Spinal cord (tissue), 10 donors: ENCODE measurements around the gene ZNF397. TPM values are rescaled to one million over a fixed set of nuclear protein-coding genes. Genes with fewer than 3 reads are reported as not detected.

Source experiments
- DNase-seq, 6 donors: peaks; one replicate each; pipeline versions ENCODE4 v3.0.0 to v3.0.0-alpha.2; 2013 to 2015; ENCODE audit warnings: low spot score in 6 of 6, low read depth in 4 of 6
- H3K27ac ChIP-seq: one replicate; pipeline ENCODE4 v1.5.1; 2013; ENCODE audit warnings: low read depth, low read length, control low read depth
- H3K27me3 ChIP-seq: one replicate; pipeline ENCODE4 v1.6.1; 2013; ENCODE audit warnings: low read length; ENCODE audit not compliant: control insufficient read depth, insufficient read depth
- H3K36me3 ChIP-seq: one replicate; pipeline ENCODE4 v1.6.1; 2013; ENCODE audit warnings: low read length; ENCODE audit not compliant: control insufficient read depth, insufficient read depth
- H3K4me1 ChIP-seq: one replicate; pipeline ENCODE4 v1.6.1; 2013; ENCODE audit warnings: low read length; ENCODE audit not compliant: control insufficient read depth, insufficient read depth
- H3K4me3 ChIP-seq: one replicate; pipeline ENCODE4 v1.5.1; 2013; ENCODE audit warnings: low read depth, low read length, control low read depth
- H3K9me3 ChIP-seq: one replicate; pipeline ENCODE4 v1.6.1; 2013; ENCODE audit warnings: low read length; ENCODE audit not compliant: control insufficient read depth, insufficient read depth
- WGBS: methylation state at CpG from one replicate; pipeline ENCODE4 v1.1.5; 2013; ENCODE audit warnings: missing lambda C conversion rate; ENCODE audit not compliant: insufficient coverage; 5-methylcytosine and 5-hydroxymethylcytosine counted together
- polyA plus RNA-seq, 2 donors: library from polyadenylated mRNA; unstranded; fragments of 120-200 nt; gene quantifications; one replicate each; pipeline ENCODE4 v1.2.1, GENCODE V29; 2013; ENCODE audit not compliant: insufficient read length in 2 of 2
- total RNA-seq, 2 donors: library from RNA; depleted of rRNA in 1 of 2; stranded (reverse); fragments of 120-200 nt in 1 of 2; fragments of >200 nt in 1 of 2; gene quantifications; one replicate each; pipeline versions ENCODE4 v1.2.3 to v1.2.4, GENCODE V29; 2013 to 2014
- donor health status: healthy.

Gene ZNF397
- total and polyA plus RNA-seq, 4 donors, result 39.3 to 52.8 (median 45.2) TPM

GRCh38 chr18:35264409-35264808, 23.6 kb downstream of the ZNF397 start:
- H3K27ac ChIP-seq, result no peak overlapping the region
- WGBS, result no CpG with 5 or more reads among the region's 2 CpGs

GRCh38 chr18:35267161-35267651, 26.4 kb downstream of the ZNF397 start:
- peak overlapping the region; percentile 80 for H3K4me3 ChIP-seq
- peaks cover 14% of the 10 kb centered on the region for H3K36me3 ChIP-seq
- H3K4me1 ChIP-seq, result peaks cover 16% of the 10 kb centered on the region
- no peaks in the 10 kb centered on the region for H3K27me3 ChIP-seq
- H3K9me3 ChIP-seq, result peaks cover 2% of the 10 kb centered on the region
- WGBS, result under 1% methylated on average over 41 of the region's 48 CpGs
- H3K27ac ChIP-seq, result peak overlapping the region; percentile 91
- DNase-seq, result peak; percentile 52 to 97 (median 80)

More at GRCh38 chr18:35264409-35264808, 23.6 kb downstream of the ZNF397 start:
- peaks cover 16% of the 10 kb centered on the region for H3K4me1 ChIP-seq
- DNase-seq, result no peak
- H3K9me3 ChIP-seq, result no peaks in the 10 kb centered on the region
- no peaks in the 10 kb centered on the region for H3K27me3 ChIP-seq
- H3K36me3 ChIP-seq, result peaks cover 8% of the 10 kb centered on the region
- H3K4me3 ChIP-seq, result no peak overlapping the region

GRCh38 chr18:35267809-35268208, 27.0 kb downstream of the ZNF397 start:
- DNase-seq, result no peak
- Histone ChIP-seq H3K4me1 (peaks cover 13% of the 10 kb centered on the region), H3K4me3 (peak overlapping the region; percentile 80), H3K36me3 (peaks cover 9% of the 10 kb centered on the region), H3K27me3 (no peaks in the 10 kb centered on the region), H3K27ac (no peak overlapping the region), H3K9me3 (peaks cover 2% of the 10 kb centered on the region)
- WGBS, result 34% methylated on average over 30 of the region's 30 CpGs

GRCh38 chr18:35268821-35269220, 28.0 kb downstream of the ZNF397 start:
- peaks cover 6% of the 10 kb centered on the region for H3K36me3 ChIP-seq
- no peak overlapping the region for H3K4me3 ChIP-seq
- no CpG with 5 or more reads among the region's 2 CpGs for whole genome bisulfite sequencing
- peaks cover 13% of the 10 kb centered on the region for H3K4me1 ChIP-seq
- peaks cover 2% of the 10 kb centered on the region for H3K9me3 ChIP-seq
- no peak for DNase-seq
- no peak overlapping the region for H3K27ac ChIP-seq
- no peaks in the 10 kb centered on the region for H3K27me3 ChIP-seq

- no peak for DNase-seq
- Histone ChIP-seq H3K36me3 (peaks cover 6% of the 10 kb centered on the region), H3K4me1 (peaks cover 11% of the 10 kb centered on the region), H3K27me3 (no peaks in the 10 kb centered on the region), H3K9me3 (peaks cover 2% of the 10 kb centered on the region), H3K27ac (no peak overlapping the region), H3K4me3 (no peak overlapping the region)
- WGBS, result 93% methylated on average over 34 of the region's 35 CpGs
Observed at GRCh38 chr18:35271656-35272055, 30.8 kb downstream of the ZNF397 start.

- H3K9me3 ChIP-seq, result peaks cover under 1% of the 10 kb centered on the region
- no peak overlapping the region for H3K4me3 ChIP-seq
- H3K27me3 ChIP-seq, result no peaks in the 10 kb centered on the region
- H3K4me1 ChIP-seq, result no peaks in the 10 kb centered on the region
- H3K27ac ChIP-seq, result no peak overlapping the region
- DNase-seq, result no peak
- 90% methylated on average over 3 of the region's 3 CpGs for WGBS
- peaks cover 6% of the 10 kb centered on the region for H3K36me3 ChIP-seq
Observed at GRCh38 chr18:35276267-35276666, 35.4 kb downstream of the ZNF397 start.

- H3K27me3 ChIP-seq, result no peaks in the 10 kb centered on the region
- H3K27ac ChIP-seq, result no peak overlapping the region
- DNase-seq, result no peak
- H3K4me1 ChIP-seq, result no peaks in the 10 kb centered on the region
- H3K4me3 ChIP-seq, result no peak overlapping the region
- no peaks in the 10 kb centered on the region for H3K36me3 ChIP-seq
- H3K9me3 ChIP-seq, result no peaks in the 10 kb centered on the region
Observed at GRCh38 chr18:35277633-35278032, 36.8 kb downstream of the ZNF397 start.

- H3K27me3 ChIP-seq, result no peaks in the 10 kb centered on the region
- no peak overlapping the region for H3K27ac ChIP-seq
- H3K36me3 ChIP-seq, result peaks cover 2% of the 10 kb centered on the region
- H3K4me3 ChIP-seq, result no peak overlapping the region
- DNase-seq, result no peak
- H3K4me1 ChIP-seq, result no peaks in the 10 kb centered on the region
- no CpG with 5 or more reads among the region's 1 CpG for WGBS
- no peaks in the 10 kb centered on the region for H3K9me3 ChIP-seq
Observed at GRCh38 chr18:35278085-35278484, 37.3 kb downstream of the ZNF397 start.

- no peak for DNase-seq
- no peaks in the 10 kb centered on the region for H3K9me3 ChIP-seq
- no peak overlapping the region for H3K27ac ChIP-seq
- no peaks in the 10 kb centered on the region for H3K4me1 ChIP-seq
- no peak overlapping the region for H3K4me3 ChIP-seq
- no peaks in the 10 kb centered on the region for H3K27me3 ChIP-seq
- peaks cover 9% of the 10 kb centered on the region for H3K36me3 ChIP-seq
Observed at GRCh38 chr18:35278969-35279368, 38.1 kb downstream of the ZNF397 start.

GRCh38 chr18:35282353-35282752, 41.5 kb downstream of the ZNF397 start:
- no peaks in the 10 kb centered on the region for H3K9me3 ChIP-seq
- no peak overlapping the region for H3K27ac ChIP-seq
- no peaks in the 10 kb centered on the region for H3K4me1 ChIP-seq
- no peak for DNase-seq
- WGBS, result no CpG with 5 or more reads among the region's 1 CpG
- no peak overlapping the region for H3K4me3 ChIP-seq
- H3K27me3 ChIP-seq, result no peaks in the 10 kb centered on the region
- H3K36me3 ChIP-seq, result peaks cover 18% of the 10 kb centered on the region
